Neural crest cell (in vitro differentiated cells): ENCODE results near the gene NLE1. TPM values are rescaled to one million over a fixed set of nuclear protein-coding genes. Genes with fewer than 3 reads are reported as not detected.
"Not testable (repeated sequence)": the region's sequence is repeated elsewhere in the genome, so short reads cannot be mapped to it uniquely, and the experiment has no call there.

Experiments
- DNase-seq: peaks from one replicate; pipeline ENCODE4 v3.0.0; 2021; ENCODE audit warnings: low read depth, mixed read lengths, low spot score
- H3K27ac Mint-ChIP-seq: one replicate; pipeline ENCODE4 v1.8.0; 2021; ENCODE audit warnings: mild to moderate bottlenecking, mixed read lengths; ENCODE audit not compliant: unreplicated experiment
- H3K27me3 Mint-ChIP-seq: 2 replicates; pipeline ENCODE4 v1.8.0; 2021; ENCODE audit warnings: low read depth, mild to moderate bottlenecking, mixed read lengths
- H3K36me3 Mint-ChIP-seq: 2 replicates; pipeline ENCODE4 v1.8.0; 2021; ENCODE audit warnings: low read depth, mild to moderate bottlenecking, mixed read lengths
- H3K4me1 Mint-ChIP-seq: 2 replicates; pipeline ENCODE4 v1.8.0; 2021; ENCODE audit warnings: mixed read lengths
- H3K4me3 Mint-ChIP-seq: one replicate; pipeline ENCODE4 v1.8.0; 2021; ENCODE audit warnings: mild to moderate bottlenecking, mixed read lengths
- H3K9me3 Mint-ChIP-seq: 2 replicates; pipeline ENCODE4 v1.8.0; 2021; ENCODE audit warnings: mixed read lengths
- total RNA-seq: library from RNA; stranded (reverse); gene quantifications from 2 replicates; pipeline ENCODE4 v1.2.1, GENCODE V29; 2021
- TF ChIP-seq, protein P1 (sequence below): fragments of 200-600 bp; sonication (generic); conservative IDR thresholded peaks from 2 replicates; pipeline ENCODE4 v1.5.0; 2021; ENCODE audit warnings: antibody characterized with exemption, mild to moderate bottlenecking

NLE1 gene
- total RNA-seq, 1 donor from 2014 or later: 35.8 TPM

DNA sequence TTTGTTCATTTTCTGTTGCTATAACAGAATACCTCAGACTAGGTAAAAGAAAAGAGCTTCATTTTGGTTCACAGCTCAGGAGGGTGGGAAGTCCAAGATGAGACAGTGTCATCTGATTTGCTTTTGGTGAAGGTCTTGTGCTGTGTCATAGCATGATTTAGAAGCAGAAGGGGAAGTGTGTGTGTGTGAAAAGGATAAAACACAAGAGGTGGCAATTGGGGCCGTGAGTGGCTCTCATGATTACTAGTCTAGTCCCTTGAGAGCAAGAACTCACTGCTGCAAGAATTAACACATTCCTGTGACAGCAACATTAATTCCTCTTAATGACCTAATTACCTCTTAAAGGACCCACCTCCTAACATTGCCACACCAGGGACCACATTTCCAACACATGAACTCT is 43.7 kb upstream of the NLE1 start:
- peaks cover 2% of the 10 kb centered on the region for H3K9me3 Mint-ChIP-seq
- peaks cover 33% of the 10 kb centered on the region for H3K27me3 Mint-ChIP-seq
- DNase-seq: no peak
- TF ChIP-seq, protein P1, sequence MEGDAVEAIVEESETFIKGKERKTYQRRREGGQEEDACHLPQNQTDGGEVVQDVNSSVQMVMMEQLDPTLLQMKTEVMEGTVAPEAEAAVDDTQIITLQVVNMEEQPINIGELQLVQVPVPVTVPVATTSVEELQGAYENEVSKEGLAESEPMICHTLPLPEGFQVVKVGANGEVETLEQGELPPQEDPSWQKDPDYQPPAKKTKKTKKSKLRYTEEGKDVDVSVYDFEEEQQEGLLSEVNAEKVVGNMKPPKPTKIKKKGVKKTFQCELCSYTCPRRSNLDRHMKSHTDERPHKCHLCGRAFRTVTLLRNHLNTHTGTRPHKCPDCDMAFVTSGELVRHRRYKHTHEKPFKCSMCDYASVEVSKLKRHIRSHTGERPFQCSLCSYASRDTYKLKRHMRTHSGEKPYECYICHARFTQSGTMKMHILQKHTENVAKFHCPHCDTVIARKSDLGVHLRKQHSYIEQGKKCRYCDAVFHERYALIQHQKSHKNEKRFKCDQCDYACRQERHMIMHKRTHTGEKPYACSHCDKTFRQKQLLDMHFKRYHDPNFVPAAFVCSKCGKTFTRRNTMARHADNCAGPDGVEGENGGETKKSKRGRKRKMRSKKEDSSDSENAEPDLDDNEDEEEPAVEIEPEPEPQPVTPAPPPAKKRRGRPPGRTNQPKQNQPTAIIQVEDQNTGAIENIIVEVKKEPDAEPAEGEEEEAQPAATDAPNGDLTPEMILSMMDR: no peak
- H3K4me3 Mint-ChIP-seq: no peak overlapping the region
- H3K36me3 Mint-ChIP-seq: no peaks in the 10 kb centered on the region
- H3K27ac Mint-ChIP-seq: no peak overlapping the region
- no peaks in the 10 kb centered on the region for H3K4me1 Mint-ChIP-seq

DNA sequence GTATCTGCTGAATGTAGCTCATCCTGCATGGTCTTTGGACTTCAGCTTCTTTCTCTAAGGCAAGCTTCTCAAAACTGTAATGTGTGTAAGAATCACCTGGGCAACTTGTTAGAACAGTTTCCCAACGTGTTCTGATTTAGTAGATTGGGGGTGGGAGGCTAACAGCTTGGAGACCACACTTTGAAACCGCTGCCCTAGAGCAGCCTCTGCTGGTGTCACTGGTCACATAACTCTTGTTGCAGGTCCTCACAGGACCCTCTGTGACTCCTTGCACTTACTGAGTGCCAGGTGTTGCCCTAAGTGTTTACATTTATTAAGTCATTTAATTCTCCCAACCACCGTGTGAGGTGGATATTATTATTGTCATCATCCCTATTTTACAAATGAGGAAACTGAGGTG is 42.2 kb upstream of the NLE1 start:
- H3K36me3 Mint-ChIP-seq: no peaks in the 10 kb centered on the region
- no peak overlapping the region for H3K27ac Mint-ChIP-seq
- H3K9me3 Mint-ChIP-seq: peaks cover 2% of the 10 kb centered on the region
- no peak for DNase-seq
- TF ChIP-seq, protein P1: no peak
- peaks cover 28% of the 10 kb centered on the region for H3K27me3 Mint-ChIP-seq
- H3K4me3 Mint-ChIP-seq: no peak overlapping the region
- no peaks in the 10 kb centered on the region for H3K4me1 Mint-ChIP-seq

DNA sequence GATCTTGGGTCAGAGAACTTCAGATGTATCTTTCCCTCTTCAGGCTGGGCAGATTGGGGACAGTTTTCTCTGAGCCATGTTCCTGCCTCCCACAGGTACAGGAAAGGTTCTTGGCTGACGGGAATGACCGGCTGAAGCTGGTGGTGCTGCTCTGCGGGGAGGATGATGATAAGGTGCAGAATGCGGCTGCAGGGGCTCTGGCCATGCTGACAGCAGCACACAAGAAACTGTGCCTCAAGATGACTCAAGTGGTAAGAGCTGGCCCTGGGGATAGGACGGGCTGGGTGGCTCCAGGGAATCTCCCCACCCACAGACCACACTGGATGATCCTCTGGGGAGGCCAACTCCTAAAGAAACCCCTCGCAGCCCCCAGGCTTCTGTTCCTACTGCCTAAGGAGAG is 41.2 kb upstream of the NLE1 start:
- H3K36me3 Mint-ChIP-seq: no peaks in the 10 kb centered on the region
- TF ChIP-seq, protein P1: no peak
- peaks cover 2% of the 10 kb centered on the region for H3K9me3 Mint-ChIP-seq
- no peak overlapping the region for H3K4me3 Mint-ChIP-seq
- H3K4me1 Mint-ChIP-seq: no peaks in the 10 kb centered on the region
- no peak overlapping the region for H3K27ac Mint-ChIP-seq
- DNase-seq: no peak
- H3K27me3 Mint-ChIP-seq: peaks cover 28% of the 10 kb centered on the region

DNA sequence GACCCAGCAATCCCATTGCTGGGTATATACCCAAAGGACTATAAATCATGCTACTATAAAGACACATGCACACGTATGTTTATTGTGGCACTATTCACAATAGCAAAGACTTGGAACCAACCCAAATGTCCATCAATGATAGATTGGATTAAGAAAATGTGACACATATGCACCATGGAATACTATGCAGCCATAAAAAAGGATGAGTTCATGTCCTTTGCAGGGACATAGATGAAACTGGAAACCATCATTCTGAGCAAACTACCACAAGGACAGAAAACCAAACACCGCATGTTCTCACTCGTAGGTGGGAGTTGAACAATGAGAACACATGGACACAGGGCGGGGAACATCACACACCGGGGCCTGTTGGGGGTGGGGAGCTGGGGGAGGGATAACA is 37.3 kb upstream of the NLE1 start:
- H3K4me1 Mint-ChIP-seq, H3K27ac Mint-ChIP-seq, H3K9me3 Mint-ChIP-seq, H3K36me3 Mint-ChIP-seq, H3K4me3 Mint-ChIP-seq, DNase-seq: not testable (repeated sequence)
- H3K27me3 Mint-ChIP-seq: peaks cover 30% of the 10 kb centered on the region

DNA sequence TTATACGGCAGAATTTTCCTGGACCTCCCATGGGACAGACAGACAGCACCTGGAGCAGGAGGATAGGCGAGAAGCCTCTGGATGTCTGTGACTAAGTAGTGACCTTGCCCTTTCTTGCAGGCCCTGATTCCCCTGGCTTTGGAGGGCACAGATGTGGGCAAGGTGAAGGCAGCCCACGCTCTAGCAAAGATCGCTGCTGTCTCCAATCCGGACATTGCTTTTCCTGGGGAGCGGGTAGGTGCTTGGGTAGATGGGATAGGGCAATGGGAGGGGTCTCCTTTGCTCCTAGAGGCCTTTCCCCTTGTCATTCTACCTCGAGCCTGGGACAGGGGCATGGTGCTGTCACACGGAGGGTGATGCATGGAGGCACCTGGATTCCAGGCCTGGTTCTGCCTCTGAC is 34.8 kb upstream of the NLE1 start:
- H3K4me3 Mint-ChIP-seq: no peak overlapping the region
- no peak overlapping the region for H3K27ac Mint-ChIP-seq
- H3K4me1 Mint-ChIP-seq: no peaks in the 10 kb centered on the region
- TF ChIP-seq, protein P1: no peak
- no peaks in the 10 kb centered on the region for H3K9me3 Mint-ChIP-seq
- peaks cover 13% of the 10 kb centered on the region for H3K27me3 Mint-ChIP-seq
- DNase-seq: no peak
- H3K36me3 Mint-ChIP-seq: no peaks in the 10 kb centered on the region

DNA sequence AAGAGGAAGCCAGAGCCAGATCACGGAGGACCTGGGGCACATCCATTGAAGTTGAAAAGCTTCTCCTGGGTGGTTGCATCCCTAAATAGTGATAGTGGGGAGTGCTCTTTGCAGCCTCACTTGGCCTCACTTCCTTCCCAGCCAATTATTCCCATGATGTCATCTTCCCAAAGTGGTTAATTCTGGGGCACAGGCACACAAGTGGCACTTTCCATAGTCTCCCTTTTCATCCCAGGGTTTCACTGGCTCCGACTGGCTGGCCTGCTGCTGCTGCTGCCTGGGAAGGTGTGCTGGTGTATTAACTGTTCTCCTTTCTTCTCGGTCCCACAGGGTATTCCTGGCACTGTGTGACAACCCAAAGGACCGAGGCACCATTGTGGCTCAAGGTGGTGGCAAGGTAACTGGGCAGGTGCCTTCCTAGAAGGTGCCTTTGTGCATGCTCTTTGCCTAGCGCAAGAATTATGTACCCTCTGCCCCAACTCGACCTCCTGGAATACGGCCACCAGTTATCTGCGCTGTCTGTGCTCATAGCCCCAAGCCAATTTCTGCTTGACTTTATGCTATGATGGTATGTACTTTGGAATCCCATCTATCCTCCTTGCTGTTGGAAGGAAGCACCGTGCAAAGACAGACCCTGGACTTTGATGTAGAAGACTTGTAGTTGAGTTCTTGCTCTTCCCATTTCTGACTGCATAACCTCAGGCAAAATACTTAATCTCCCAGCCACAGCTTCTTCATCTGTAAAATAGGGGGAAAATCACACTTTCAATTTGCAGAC is 33.7 kb upstream of the NLE1 start:
- no peak for DNase-seq
- H3K4me3 Mint-ChIP-seq: no peak overlapping the region
- peaks cover 13% of the 10 kb centered on the region for H3K27me3 Mint-ChIP-seq
- H3K27ac Mint-ChIP-seq: no peak overlapping the region
- TF ChIP-seq, protein P1: no peak
- H3K9me3 Mint-ChIP-seq: no peaks in the 10 kb centered on the region
- H3K4me1 Mint-ChIP-seq: no peaks in the 10 kb centered on the region
- no peaks in the 10 kb centered on the region for H3K36me3 Mint-ChIP-seq
